Activated T-helper 9 cell treated with anti-CD3 and anti-CD28 coated beads, Interleukin-2, amount 50 U/mL, for 16 hours (primary cell): ENCODE measurements around the gene MMRN1.
A peak's percentile ranks its signal among the peaks of the same experiment; 100 is the strongest.

Experiments used
- DNase-seq: peaks from one replicate; pipeline ENCODE4 v3.0.0-alpha.2; 2020; ENCODE audit warnings: low read depth

Gene MMRN1

DNA sequence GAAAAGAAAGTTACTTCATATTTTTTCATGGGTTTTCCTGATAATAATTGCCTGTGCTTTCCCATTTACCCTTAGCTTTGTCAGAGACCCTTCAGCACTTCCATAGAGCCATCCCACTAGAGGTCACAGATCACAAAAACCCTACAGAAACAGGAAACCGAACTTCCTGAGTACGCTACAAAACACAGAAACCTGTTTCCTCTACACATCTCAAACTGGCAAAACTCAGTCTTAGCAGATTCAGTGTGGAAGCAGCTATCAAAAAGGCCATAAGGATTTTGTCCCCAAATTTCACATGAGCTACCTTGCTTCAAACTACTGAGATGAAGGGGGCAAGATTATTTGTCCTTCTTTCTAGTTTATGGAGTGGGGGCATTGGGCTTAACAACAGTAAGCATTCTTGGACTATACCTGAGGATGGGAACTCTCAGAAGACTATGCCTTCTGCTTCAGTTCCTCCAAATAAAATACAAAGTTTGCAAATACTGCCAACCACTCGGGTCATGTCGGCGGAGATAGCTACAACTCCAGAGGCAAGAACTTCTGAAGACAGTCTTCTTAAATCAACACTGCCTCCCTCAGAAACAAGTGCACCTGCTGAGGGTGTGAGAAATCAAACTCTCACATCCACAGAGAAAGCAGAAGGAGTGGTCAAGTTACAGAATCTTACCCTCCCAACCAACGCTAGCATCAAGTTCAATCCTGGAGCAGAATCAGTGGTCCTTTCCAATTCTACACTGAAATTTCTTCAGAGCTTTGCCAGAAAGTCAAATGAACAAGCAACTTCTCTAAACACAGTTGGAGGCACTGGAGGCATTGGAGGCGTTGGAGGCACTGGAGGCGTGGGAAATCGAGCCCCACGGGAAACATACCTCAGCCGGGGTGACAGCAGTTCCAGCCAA is at the start of gene MMRN1:
MMRN1 (plus strand) TSS at position 206 of the 902 bp plus-strand sequence; CDS start at position 324, 118 bp downstream.
- no peak for DNase-seq

DNA sequence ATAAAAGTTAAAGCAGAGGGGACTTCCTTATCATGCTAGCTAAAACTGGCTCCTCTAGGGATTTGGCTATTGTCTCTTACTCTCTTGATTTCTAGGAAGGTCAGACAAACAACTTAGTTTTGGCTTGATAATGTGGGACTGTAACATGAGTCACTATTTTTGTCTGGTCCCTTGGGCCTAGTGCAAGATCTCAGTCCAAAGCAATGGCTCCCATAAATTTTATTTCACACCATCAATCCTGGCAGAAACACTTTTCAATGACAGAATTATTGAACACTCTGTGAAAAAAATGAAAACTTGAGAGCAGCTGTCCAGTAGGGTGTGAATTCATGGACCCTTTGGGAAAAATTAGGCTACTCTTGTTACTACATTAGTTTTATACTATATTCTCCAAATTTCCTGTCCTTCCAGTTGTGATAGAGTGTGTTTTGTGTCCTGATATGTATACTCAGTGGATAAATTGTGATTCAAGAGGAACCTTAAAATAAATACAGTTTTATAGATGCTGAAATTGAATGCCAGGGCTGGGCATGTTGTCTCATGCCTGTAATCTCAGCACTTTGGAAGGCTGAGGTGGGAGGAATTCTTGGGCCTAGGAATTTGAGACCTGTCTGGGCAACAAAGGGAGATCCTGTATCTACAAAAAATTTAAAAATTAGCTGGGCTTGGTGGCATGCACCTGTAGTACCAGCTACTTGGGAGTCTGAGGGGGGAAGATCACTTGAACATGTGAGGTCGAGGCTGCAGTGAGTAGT is 46.9 kb upstream of the MMRN1 start:
- no peak for DNase-seq

GRCh38 chr4:89855236-89855635 is 39.4 kb upstream of the MMRN1 start:
- no peak for DNase-seq

- DNase-seq = no peak
Observed at GRCh38 chr4:89860971-89861370, 33.7 kb upstream of the MMRN1 start.

DNA sequence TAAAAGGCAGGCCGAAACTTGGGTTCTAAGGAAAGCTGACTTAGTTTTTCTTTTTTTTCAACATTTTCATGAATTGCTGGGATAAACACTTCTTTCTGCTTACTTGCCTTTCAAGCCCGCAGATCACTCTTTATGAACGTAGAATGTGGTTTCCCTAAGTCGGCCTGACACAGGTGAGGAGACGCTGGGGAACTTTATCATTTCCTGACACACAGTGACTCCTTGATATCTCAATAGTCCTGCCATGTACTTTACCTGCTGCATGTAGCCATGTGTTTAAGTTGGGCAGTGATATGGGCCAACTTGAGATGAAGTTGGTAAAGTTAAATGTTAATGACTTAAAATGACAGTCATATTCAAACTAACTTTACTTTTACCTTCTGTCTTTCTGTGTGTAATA is 31.1 kb upstream of the MMRN1 start:
- DNase-seq = no peak

- DNase-seq = no peak
Observed at GRCh38 chr4:89868276-89868675, 26.4 kb upstream of the MMRN1 start.

DNA sequence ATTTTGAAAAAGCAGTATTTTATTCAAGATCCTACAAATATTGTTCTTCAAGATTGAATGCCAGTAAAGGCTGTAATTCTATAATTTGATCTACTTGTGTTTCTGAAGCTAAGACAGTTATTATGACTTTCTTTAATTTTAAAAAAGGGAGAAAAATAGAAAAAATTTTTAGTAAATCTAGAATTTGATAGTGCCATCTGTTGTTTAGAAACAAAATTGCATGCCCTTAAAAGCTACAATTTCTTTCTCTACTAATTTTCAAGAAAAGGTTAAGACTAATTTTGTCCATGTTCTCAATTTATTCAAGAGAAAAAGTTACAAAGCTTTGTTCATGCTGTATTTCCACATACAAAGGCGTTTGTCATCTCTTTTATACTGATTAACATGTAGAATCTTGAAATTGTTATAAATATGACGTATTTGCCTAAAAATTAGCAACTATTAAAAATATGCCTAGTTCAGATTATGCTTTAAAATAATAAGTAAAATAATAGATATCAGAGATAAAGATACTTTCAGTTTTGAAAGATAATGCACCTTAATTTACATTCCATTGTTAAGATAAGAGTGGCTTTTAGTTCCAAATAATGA is 25.6 kb upstream of the MMRN1 start:
- no peak for DNase-seq

- DNase-seq = no peak
Observed at GRCh38 chr4:89871211-89871610, 23.4 kb upstream of the MMRN1 start.

- no peak for DNase-seq
Observed at GRCh38 chr4:89876548-89876947, 18.1 kb upstream of the MMRN1 start.

- no peak for DNase-seq
Observed at GRCh38 chr4:89878611-89879010, 16.0 kb upstream of the MMRN1 start.

DNA sequence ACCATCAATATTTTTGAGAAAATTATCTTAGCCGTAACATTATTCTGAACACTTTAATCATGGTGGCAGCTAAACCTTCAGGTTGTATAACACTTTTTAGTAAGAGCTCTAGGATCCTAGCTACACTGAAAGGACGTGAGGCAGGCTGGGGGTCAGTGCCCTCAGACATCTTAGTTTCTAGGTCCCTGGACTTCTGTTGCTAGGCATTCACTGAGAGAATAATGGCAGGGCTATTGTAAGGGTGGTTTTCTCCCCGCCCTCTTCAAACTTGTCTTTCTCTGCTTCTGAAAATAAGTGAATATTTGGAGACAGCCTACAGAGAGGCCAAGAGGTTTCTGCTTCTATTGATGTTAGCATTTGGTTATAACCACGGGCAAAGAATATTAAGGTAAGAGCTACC is 15.4 kb upstream of the MMRN1 start:
- no peak for DNase-seq

DNA sequence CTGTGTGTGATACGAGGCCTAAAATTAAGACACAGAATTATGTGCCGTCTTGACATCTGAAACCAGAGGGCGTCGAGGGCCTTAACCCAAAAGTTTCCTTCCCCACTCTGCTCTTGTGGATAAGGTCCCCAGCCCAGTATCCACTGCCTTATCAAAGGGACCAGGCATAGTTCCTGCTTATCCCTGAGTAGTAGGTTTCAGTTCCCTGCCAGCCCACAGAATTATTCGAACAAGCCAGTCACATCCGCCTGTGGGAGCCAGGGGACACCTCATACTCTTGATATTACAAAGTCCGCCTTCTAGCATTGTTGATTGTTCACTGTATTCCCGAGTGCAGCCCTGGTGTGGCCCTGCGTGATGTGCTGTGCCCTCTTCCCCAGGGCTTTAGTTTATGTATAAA is 5.4 kb upstream of the MMRN1 start:
- DNase-seq = no peak

GRCh38 chr4:89897867-89898266 is 3.2 kb downstream of the MMRN1 start:
- DNase-seq = no peak

DNA sequence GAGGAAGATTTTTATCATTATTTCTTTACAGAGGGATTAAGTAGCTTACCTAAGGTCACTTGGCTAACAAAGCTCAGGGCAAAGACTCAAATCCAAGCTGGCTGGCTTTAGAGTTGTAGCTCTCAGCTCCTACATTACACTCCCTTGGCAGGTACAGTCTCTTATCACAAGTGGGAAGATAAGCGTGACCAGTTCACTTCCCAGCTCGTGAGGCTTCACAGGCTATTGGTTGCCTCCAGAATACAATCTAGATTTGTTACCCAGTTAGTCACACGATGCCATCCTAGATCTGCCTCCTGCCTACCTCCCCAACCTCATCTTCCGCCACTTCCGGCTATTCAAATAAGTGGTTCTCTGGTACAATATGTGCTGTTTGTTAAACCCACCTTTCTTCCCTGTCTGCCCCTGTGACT is 3.7 kb downstream of the MMRN1 start:
- no peak for DNase-seq

DNA sequence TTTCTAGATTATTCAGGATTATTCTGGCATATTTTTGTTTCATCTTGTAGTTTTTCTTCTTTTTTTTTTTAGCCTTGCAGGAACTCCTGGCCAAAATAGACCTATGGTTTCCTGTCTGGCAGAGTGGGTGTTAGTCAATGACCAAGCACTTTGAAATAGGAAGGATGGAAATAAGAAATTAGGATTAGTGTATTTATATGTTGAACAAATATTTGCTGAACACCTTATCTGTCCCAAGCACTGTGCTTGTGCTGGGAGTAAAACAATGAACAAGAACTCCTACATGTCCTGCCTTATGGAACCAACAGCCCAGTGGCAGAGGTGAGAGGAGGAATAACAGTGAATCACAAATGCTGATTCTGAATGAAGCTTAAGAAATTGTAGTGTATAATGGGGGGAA is 4.5 kb downstream of the MMRN1 start:
- no peak for DNase-seq

- no peak for DNase-seq
Observed at GRCh38 chr4:89899854-89900253, 5.2 kb downstream of the MMRN1 start.

DNA sequence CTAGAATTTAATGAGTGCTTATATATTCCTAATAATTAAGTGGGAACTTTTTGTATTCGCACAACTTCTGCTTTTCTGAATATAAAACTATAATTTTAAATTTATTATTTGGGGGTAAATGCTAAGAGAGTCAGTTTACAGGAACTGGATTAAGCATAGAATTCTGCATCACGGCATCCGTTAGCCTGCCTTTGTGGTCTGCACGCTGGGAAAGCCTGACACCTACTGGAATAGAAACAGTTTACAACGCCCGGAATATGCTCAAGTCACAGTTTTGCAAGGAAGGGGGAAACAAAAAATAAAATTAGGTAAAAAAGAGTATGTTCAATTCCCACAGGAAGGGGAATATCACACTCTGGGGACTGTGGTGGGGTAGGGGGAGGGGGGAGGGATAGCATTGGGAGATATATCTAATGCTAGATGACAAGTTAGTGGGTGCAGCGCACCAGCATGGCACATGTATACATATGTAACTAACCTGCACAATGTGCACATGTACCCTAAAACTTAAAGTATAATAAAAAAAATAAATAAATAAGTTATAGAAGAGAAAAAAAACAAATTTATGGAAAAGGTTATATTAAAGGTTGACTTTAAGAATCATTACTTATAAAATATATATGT is 7.3 kb downstream of the MMRN1 start:
- peak; percentile 18 for DNase-seq

DNA sequence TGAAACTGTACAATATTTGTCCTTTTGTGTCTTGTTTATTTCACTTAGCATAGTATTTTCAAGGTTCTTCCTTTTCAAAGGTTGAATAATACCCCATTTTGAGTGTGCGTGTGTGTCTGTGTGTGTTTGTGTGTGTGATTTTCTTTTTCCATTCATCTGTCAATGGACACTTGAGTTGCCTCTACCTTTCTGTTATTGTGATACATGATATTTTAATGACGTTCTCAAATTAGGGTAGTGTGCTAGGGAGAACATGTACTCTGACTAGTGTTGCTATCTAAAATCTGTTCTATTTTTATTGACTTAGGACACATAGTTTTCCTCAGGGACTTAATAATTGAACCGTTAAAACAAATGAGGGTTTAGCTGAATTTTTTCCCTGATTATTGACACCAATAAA is 9.9 kb downstream of the MMRN1 start:
- DNase-seq = no peak

GRCh38 chr4:89906316-89906715 is 11.7 kb downstream of the MMRN1 start:
- no peak for DNase-seq

DNA sequence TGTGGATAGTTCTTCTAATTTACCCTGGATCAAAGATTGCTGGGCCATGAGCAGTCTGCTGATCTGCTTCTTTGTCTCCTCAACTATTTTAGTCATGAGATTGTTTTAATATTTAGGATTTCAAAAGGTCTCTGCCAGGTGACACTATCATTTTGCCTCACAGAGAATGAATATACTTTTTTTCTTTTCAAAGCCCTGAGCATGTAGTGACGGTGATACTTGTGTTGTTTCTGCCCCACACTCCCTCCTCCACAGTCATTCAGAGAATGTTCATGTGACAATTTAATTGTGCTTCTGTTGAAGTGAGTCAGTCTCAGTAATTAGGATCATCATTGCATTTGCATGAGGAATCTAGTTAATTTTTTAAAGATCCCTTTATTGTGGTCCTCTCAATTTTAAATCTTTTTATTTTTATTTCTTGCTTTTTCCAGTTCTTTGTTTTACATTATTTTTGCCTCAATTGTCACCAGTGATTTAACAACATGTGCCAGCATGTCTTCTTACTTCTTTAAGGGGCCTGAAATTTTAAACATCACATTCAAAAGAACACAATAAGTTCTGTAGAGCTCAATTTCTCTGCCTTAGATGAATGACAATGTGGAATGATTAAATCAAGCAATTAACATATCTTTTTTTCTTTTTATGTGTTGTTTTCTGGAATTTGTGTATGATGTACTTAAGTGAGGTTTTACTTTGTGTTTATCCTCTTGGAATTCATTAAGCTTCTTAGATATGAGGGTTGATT is 12.3 kb downstream of the MMRN1 start:
- no peak for DNase-seq

- DNase-seq = no peak
Observed at GRCh38 chr4:89909889-89910288, 15.2 kb downstream of the MMRN1 start.

DNA sequence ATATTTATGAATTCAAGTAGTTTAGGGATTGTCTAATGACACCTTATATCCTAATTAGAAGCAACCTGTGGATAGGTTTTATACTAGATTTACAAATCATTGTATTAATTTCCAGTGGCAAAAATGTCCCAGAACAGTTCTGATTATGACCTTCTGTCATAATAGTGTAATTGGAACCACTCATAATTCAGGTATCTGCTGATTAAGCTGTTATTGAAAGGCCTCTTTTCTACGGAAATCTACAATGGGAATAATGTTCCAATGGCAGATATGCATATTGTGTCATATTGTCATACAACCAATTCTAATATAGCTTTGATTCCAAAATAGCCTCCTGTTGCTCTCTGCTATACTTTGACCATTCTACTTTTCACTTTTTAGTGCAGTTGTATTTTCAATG is 19.0 kb downstream of the MMRN1 start:
- DNase-seq = no peak
